Cardiac septum (tissue), 1 donor: ENCODE results near the gene FIS1. TPM values are rescaled to one million over a fixed set of nuclear protein-coding genes. Genes with fewer than 3 reads are reported as not detected.
A peak's percentile ranks its signal among the peaks of the same experiment; 100 is the strongest.

Source experiments
- DNase-seq: peaks from one replicate; pipeline ENCODE4 v3.0.0-alpha.2; 2020; ENCODE audit warnings: low spot score
- intact Hi-C: fragments of 100-400 bp; cut with DNase I; formaldehyde crosslinking; loops from one replicate; pipeline ENCODE4 v1.14.0; 2022
- total RNA-seq: library from RNA; stranded (reverse); fragmentation: NEBNext Ultra II Directional; extraction: Animal tissue kit (Norgen Biotek cat#: 25700); gene quantifications from one replicate; pipeline ENCODE4 v1.2.1, GENCODE V29; 2021
- donor health status: DM: no; HTN: no; CAD: no.

Gene FIS1
- total RNA-seq, 1 donor from 2014 or later, result 284 TPM

DNA sequence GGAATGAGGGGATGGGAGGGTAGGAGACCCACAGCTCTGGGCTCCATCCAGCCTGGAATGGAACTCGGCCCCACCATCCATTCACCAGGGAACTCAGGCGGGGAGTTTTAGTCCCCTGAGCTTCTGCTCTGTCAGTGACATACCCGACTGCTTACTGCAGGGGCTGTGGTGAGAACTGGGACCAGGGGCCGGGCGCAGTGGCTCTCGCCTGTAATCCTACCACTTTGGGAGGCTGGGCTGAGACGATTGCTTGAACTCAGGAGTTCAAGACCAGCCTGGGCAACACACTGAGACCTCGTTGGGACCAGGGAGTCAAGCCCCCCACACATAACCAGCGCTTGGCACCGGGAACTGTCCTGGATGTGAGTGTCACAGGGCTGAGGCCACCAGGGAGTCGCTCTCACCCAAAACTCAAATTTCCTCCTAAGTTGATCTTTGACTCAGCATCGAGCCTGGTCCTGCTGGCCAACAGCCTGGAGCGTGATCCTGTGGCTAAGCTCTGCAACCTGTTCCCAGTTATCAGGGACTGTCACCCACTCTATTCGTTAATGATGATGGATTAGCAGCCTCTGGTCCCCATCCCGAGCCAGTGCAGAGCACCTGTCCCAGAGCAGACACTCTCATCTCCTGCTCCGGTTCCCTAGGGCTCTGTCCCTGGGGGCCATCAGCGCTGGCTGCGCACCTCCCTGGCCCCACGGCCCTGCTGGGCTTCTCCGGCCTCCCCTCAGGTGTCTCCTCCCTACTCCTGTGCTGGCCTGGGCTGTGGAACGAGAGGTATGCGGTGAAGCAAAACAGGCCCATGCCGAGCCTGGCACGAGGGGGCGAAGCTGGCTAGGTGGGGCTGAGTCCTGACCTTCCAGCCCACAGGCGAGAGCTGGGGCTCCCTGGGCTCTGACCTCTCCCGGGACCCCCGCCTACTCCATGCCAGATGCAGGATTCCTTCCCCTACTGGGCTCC lies 6.4 kb downstream of the FIS1 start:
- intact Hi-C loops, result no loop called here
- DNase-seq, result no peak

DNA sequence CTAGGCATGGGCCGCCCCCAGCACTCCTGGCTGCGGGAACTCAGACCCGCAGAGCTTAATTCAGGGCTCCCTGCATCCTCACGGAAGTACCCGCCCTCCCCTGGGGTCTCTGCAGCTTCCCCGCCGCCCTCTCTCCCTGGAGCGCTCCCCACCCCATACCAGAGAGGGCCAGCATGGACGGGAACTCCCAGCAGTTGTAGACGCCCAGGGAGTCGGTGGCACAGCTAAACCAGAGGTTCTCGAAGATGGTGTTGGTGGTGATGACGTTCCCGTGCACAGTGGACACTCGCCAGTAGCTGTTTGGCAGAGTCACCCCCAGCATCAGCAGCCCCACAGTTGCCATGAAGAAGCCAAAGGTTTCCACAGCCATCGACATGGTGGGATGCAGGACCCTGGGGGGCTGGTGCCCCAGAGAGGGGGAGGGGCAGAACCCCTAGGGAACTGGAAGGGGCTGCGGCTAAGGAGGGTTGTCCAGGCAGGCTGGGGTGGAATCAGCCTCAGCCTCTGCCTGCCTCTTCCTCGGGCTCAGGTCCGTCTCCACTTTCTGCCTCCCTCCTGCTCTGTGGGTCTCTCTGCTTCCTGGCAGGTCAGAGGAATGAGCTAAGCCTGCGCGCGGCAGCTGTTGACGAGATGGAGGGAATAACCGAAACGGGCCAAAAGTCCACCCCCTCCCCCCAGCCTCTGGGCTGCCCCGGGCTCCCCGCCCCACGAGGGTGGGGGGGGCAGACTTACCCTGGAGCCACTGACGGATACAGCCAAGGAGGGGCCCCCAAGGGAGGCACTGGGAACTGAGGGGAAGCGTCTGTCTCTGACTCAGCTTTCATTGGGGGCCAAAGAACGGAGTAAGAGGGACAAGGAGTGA lies 7.4 kb downstream of the FIS1 start, which contains the start of gene CLDN15:
TSS of gene CLDN15 (minus strand) at position 597 of the 862 bp plus-strand sequence. CDS start at position 376, 221 bp downstream.
- DNase-seq, result no peak
- intact Hi-C loops, result no loop called here

- intact Hi-C loops, result no loop called here
Observed at GRCh38 chr7:101236292-101236835, 8.5 kb downstream of the FIS1 start.

DNA sequence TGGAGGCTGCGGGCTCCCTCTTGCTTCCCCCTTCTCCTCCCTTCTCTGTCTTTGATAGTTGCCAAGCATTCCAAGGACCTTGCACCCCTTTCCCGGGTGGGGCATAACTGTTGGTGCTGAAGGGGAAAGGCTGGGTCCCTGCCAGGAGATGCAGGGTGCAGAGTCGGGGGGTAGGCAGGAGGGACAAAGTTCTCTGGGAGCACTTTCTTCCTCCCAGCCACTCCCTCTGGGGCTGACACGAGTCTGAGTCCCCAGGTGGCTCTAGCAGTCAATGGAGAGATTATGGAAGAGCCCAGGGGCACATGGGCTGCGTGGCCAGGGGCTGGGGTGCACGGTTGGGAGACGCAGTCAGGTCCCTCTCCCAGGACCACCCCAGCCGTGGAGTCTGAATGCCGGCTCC lies 9.4 kb downstream of the FIS1 start:
- DNase-seq, result no peak
- intact Hi-C loops, result no loop called here

More at GRCh38 chr7:101236292-101236835, 8.5 kb downstream of the FIS1 start:
- no peak for DNase-seq

- intact Hi-C loops, result no loop called here
- no peak for DNase-seq
Observed at GRCh38 chr7:101235050-101235449, 9.8 kb downstream of the FIS1 start.

DNA sequence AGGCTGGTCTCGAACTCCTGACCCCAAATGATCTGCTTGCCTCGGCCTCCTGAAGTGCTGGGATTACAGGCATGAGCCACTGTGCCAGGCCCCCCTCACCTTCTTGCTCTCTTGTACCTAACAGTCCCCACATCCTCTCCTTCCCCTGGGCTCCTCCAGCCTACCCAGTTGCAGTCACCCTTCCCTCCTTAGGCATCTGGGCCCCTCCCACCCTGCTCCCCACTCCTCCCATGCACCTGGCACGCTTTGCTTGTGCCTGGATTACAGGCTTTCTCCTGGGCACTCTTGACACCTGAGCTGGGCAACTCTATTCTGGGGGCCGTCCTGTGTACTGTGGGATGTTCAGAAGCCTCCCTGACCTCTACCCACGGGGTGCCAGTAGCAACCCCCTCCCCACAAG lies 10.2 kb downstream of the FIS1 start:
- DNase-seq, result no peak
- intact Hi-C loops, result no loop called here

GRCh38 chr7:101233907-101234547 lies 10.9 kb downstream of the FIS1 start:
- intact Hi-C loops, result no loop called here
- no peak for DNase-seq

- intact Hi-C loops, result no loop called here
- DNase-seq, result no peak
Observed at GRCh38 chr7:101232141-101232850, 12.6 kb downstream of the FIS1 start.

- intact Hi-C loops, result no loop called here
- no peak for DNase-seq
Observed at GRCh38 chr7:101231644-101232043, 13.2 kb downstream of the FIS1 start.

DNA sequence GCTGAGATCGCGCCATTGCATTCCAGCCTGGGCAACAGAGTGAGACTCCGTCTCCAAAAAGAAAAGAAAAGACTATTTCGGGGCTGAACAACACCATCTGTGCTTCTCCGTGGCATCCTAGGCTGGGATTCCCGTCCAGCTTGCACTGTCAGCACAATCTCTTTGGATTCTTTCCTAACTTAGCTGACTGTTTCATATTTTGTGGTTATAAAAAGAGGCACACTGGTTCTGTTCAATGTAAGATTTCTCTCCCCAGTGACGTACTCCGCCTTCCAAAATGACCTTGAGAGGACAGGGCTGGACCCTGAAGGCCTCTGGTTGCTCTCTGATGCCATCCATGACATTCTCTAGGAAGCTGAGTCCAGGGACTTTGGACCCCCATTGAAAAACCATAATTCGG lies 18.2 kb downstream of the FIS1 start:
- DNase-seq, result no peak
- intact Hi-C loops, result no loop called here

DNA sequence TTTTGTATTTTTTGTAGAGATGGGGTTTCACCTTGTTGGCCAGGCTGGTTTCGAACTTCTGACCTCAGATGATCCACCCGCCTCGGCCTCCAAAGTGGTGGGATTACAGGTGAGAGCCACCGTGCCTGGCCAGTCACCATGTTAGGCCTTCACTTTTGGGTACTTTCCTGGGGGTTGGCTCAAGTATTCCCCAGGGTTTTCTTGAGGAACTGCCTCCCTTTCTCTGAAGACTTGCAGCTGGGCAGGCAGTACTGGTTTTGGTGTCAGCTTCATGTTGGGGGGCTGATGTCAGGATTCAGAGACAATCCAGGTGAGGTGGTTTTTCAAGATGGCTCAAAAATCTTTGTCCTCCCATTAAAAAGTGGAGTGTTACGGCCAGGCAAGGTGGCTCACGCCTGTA lies 19.2 kb downstream of the FIS1 start:
- intact Hi-C loops, result no loop called here

GRCh38 chr7:101223528-101223927 lies 21.4 kb downstream of the FIS1 start:
- intact Hi-C loops, result no loop called here
- DNase-seq, result no peak

More for the DNA sequence above, 19.2 kb downstream of the FIS1 start:
- no peak for DNase-seq

GRCh38 chr7:101222275-101222830 lies 22.5 kb downstream of the FIS1 start:
- no peak for DNase-seq
- intact Hi-C loops, result no loop called here

GRCh38 chr7:101220295-101220694 lies 24.6 kb downstream of the FIS1 start:
- no peak for DNase-seq
- intact Hi-C loops, result no loop called here

DNA sequence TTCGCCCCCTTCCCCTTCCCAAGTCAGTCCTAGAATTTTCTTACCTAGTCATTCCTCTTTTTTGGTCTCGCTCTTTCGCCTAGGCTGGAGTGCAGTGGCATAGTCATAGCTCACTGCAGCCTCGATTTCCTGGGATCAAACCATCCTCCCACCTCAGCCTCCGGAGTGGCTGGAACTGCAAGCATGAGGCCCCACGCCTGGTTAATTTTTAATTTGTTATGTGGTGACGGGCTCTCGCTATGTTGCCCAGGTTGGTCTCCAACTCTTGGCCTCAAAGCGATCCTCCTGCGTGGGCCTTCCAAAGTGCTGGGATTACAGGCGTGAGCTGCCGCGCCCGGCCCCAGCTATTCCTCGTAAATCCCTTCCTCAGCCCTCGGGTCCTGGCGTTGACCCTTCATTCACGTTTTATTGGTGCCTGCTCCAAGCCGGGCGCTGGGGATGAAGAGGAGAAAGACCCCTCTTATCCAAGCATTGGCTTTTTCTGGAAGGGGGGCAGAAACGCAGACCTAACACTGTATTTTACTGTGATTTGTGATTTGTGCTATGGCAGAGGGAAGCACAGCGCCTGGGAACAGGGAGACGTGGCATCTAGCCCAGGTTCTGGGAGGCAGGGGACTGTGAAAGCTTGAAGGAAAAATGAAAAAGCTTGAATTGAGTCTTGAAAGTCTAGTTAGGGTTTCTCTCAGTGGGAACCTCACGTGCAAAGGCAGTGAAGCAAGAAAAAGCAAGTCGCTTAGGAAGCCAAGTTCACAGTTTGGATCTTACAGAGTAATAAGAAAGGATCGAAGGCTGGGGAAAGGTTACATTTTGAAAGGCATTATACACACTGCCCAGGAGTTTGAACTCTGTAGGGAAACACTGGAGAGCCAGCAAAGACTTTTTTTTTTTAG lies 26.4 kb downstream of the FIS1 start:
- intact Hi-C loops, result loop anchor here (5.0 kb wide), 1 partner anchor 34 kb away; no protein-coding TSS in a partner anchor
- no peak for DNase-seq

DNA sequence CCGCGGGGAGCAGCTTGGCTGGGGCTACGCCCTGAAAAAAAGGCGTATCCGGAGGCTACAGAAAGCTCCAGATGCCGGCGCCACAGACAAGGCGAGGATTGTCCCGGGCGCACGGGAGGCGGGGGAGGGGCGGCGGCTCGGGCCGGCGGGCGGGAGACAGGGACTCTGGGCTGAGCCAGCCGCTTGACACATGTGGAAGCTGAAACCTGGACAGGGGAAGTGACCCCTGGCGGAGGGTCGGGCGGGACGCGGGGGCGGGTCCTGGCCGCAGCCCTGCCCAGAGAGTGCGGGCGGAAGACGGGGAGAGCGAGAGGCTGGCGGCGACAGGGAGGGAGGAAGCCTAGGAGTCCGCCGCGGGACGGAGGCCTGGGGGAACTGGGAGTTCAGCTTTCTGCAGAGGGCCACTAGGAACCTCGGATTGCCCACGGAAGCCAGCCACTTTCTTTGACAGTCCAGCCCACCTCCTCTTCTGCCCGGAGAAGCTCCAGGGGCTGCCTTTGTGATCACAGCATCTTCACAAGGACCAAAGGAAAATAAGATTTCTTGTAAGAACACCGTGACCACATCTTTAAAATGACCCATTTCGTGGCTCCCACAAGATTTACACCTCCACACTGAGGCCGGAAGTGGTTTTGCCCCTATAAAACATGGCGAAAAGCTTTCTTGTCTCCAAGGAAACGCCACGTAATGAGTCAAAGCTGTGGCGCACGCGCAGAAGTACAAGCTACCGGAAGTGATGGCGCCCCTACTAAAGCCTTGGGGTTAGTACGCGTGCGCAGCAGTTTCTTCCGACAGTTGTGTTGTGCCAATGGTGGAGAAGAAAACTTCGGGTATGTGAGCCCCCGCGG lies 27.3 kb downstream of the FIS1 start, which contains the start of the genes PLOD3 and ZNHIT1:
TSS of gene PLOD3 (minus strand) at position 194 of the 848 bp plus-strand sequence. CDS start 307 bp downstream, outside the sequence.
TSS of gene ZNHIT1 (plus strand) at position 778 of the 848 bp plus-strand sequence. CDS start at position 809, 31 bp downstream.
- peak; percentile 96 for DNase-seq
- intact Hi-C loops, result loop anchor here (5.0 kb wide), 1 partner anchor 35 kb away; no protein-coding TSS in a partner anchor
